Hepatocyte (in vitro differentiated cells): ENCODE data around the gene FRY. TPM values are rescaled to one million over a fixed set of nuclear protein-coding genes. Genes with fewer than 3 reads are reported as not detected.
"Not testable (repeated sequence)": the region's sequence is repeated elsewhere in the genome, so short reads cannot be mapped to it uniquely, and the experiment has no call there.

ENCODE experiments used
- DNase-seq: peaks from one replicate; pipeline ENCODE4 v3.0.0-alpha.2; 2016; ENCODE audit warnings: low spot score
- H2AFZ ChIP-seq: fragments of 200-600 bp; sonication (generic); 2 replicates; pipeline ENCODE4 v1.6.0; 2016; ENCODE audit warnings: antibody characterized with exemption, mild to moderate bottlenecking
- H3K27ac ChIP-seq: fragments of 200-600 bp; sonication (generic); 2 replicates; pipeline ENCODE4 v1.5.1; 2016; ENCODE audit warnings: mild to moderate bottlenecking
- H3K27me3 ChIP-seq: fragments of 200-600 bp; sonication (generic); 2 replicates; pipeline ENCODE4 v1.6.1; 2016
- H3K36me3 ChIP-seq: fragments of 200-600 bp; sonication (generic); replicated peaks from 2 replicates; pipeline ENCODE4 v1.5.1; 2016; ENCODE audit warnings: low read depth; ENCODE audit not compliant: insufficient read depth
- H3K4me1 ChIP-seq: fragments of 200-600 bp; sonication (generic); 2 replicates; pipeline ENCODE4 v1.5.1; 2016; ENCODE audit warnings: mild to moderate bottlenecking, moderate library complexity; ENCODE audit not compliant: insufficient read depth
- H3K4me2 ChIP-seq: fragments of 200-600 bp; sonication (generic); 2 replicates; pipeline ENCODE4 v1.6.0; 2016
- H3K4me3 ChIP-seq: fragments of 200-600 bp; sonication (generic); 2 replicates; pipeline ENCODE4 v1.5.1; 2016; ENCODE audit warnings: mild to moderate bottlenecking
- H3K79me2 ChIP-seq: fragments of 200-600 bp; sonication (generic); 2 replicates; pipeline ENCODE4 v1.6.0; 2017; ENCODE audit warnings: mild to moderate bottlenecking
- H3K9me2 ChIP-seq: fragments of 200-600 bp; sonication (generic); replicated peaks from 2 replicates; pipeline ENCODE4 v1.6.0; 2017; ENCODE audit warnings: mild to moderate bottlenecking; ENCODE audit not compliant: insufficient read depth
- H3K9me3 ChIP-seq: fragments of 200-600 bp; sonication (generic); 2 replicates; pipeline ENCODE4 v1.5.1; 2016; ENCODE audit warnings: low read depth, mild to moderate bottlenecking
- H4K20me1 ChIP-seq: fragments of 200-600 bp; sonication (generic); 2 replicates; pipeline ENCODE4 v1.6.0; 2016; ENCODE audit warnings: mild to moderate bottlenecking; ENCODE audit not compliant: insufficient read depth, poor library complexity, severe bottlenecking
- CTCF ChIP-seq: fragments of 200-600 bp; sonication (generic); IDR thresholded peaks from 2 replicates; pipeline ENCODE4 v1.5.1; 2016; ENCODE audit warnings: antibody characterized with exemption, mild to moderate bottlenecking; ENCODE audit not compliant: poor library complexity
- EZH2 ChIP-seq: fragments of 200-600 bp; sonication (generic); IDR thresholded peaks from 2 replicates; pipeline ENCODE4 v1.6.1; 2016; ENCODE audit warnings: antibody characterized with exemption, mild to moderate bottlenecking, borderline replicate concordance
- EZH2phosphoT487 ChIP-seq: fragments of 200-600 bp; sonication (generic); IDR thresholded peaks from one replicate; pipeline ENCODE4 v1.6.1; 2018; ENCODE audit warnings: antibody characterized with exemption, mild to moderate bottlenecking, low read depth, moderate library complexity; ENCODE audit not compliant: unreplicated experiment, severe bottlenecking
- WGBS: methylation state at CpG from one replicate; pipeline ENCODE4 v1.1.6; 2016; ENCODE audit warnings: low lambda C conversion rate; ENCODE audit errors: missing lambda C conversion rate; 5-methylcytosine and 5-hydroxymethylcytosine counted together
- polyA plus RNA-seq: library from polyadenylated mRNA; unstranded; fragments of >200 nt; fragmentation: Nextera tagmentation; extraction: Ambion mirVana; gene quantifications from 2 replicates; pipeline ENCODE4 v1.2.1, GENCODE V29; 2016
- total RNA-seq: library from RNA; depleted of rRNA; stranded (reverse); fragments of >200 nt; gene quantifications from 2 replicates; pipeline ENCODE4 v1.2.3, GENCODE V29; 2014

Gene FRY
- total and polyA plus RNA-seq, 2 experiments from 2014 or later, result 2.4 to 3.7 TPM

DNA sequence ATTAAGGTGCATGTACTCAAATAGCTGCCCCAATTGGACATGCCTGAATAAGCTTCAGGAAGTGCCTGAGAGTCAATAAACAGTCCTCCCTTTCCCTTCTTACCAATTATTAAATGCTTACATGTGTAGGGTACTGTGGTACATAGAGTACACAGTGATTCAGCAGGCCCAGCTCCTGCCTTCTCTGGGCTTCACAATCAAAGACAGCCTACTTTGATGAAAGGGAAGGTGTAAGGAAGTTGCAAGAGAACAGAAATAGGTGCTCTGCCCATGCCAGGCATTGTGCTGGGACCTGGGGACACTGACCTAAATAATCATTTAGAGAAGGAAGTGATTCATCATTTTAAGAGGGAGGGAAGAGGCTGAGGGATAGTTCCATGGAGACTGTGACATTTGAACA, 17.2 kb downstream of the FRY start:
- no peak overlapping the region for H3K4me3 ChIP-seq
- H4K20me1 ChIP-seq, result no peaks in the 10 kb centered on the region
- H3K79me2 ChIP-seq, result no peaks in the 10 kb centered on the region
- H3K36me3 ChIP-seq, result no peaks in the 10 kb centered on the region
- no peaks in the 10 kb centered on the region for H3K27me3 ChIP-seq
- TF ChIP-seq CTCF, result no peak
- no peak for TF ChIP-seq EZH2
- no peak for TF ChIP-seq EZH2phosphoT487
- no peaks in the 10 kb centered on the region for H3K9me2 ChIP-seq
- H3K4me2 ChIP-seq, result no peak overlapping the region
- H3K4me1 ChIP-seq, result peaks cover 8% of the 10 kb centered on the region
- H3K9me3 ChIP-seq, result no peaks in the 10 kb centered on the region
- no peak for DNase-seq
- no peak overlapping the region for H2AFZ ChIP-seq
- H3K27ac ChIP-seq, result no peak overlapping the region

GRCh38 chr13:32051156-32051555, 19.6 kb downstream of the FRY start:
- Histone ChIP-seq H3K9me2 (no peaks in the 10 kb centered on the region), H3K36me3 (no peaks in the 10 kb centered on the region), H3K4me3 (no peak overlapping the region), H3K9me3 (no peaks in the 10 kb centered on the region), H3K27ac (no peak overlapping the region), H3K79me2 (no peaks in the 10 kb centered on the region), H4K20me1 (no peaks in the 10 kb centered on the region), H2AFZ (no peak overlapping the region), H3K4me1 (peaks cover 7% of the 10 kb centered on the region), H3K27me3 (no peaks in the 10 kb centered on the region), H3K4me2 (no peak overlapping the region)
- TF ChIP-seq CTCF (no peak), EZH2phosphoT487 (no peak), EZH2 (no peak)
- 90% methylated on average over 4 of the region's 4 CpGs for WGBS
- no peak for DNase-seq

GRCh38 chr13:32056316-32056715, 24.7 kb downstream of the FRY start:
- H3K27ac ChIP-seq, result no peak overlapping the region
- no peaks in the 10 kb centered on the region for H3K79me2 ChIP-seq
- H3K36me3 ChIP-seq, result no peaks in the 10 kb centered on the region
- H3K4me1 ChIP-seq, result peaks cover 15% of the 10 kb centered on the region
- no peak overlapping the region for H3K4me3 ChIP-seq
- H4K20me1 ChIP-seq, result no peaks in the 10 kb centered on the region
- H3K9me3 ChIP-seq, result no peaks in the 10 kb centered on the region
- TF ChIP-seq CTCF, result no peak
- no peak for TF ChIP-seq EZH2
- TF ChIP-seq EZH2phosphoT487, result no peak
- H2AFZ ChIP-seq, result no peak overlapping the region
- H3K27me3 ChIP-seq, result no peaks in the 10 kb centered on the region
- H3K4me2 ChIP-seq, result no peak overlapping the region
- H3K9me2 ChIP-seq, result no peaks in the 10 kb centered on the region
- no peak for DNase-seq

GRCh38 chr13:32057325-32057724, 25.8 kb downstream of the FRY start:
- H3K27me3 ChIP-seq, H2AFZ ChIP-seq, DNase-seq, H4K20me1 ChIP-seq, H3K79me2 ChIP-seq, H3K4me2 ChIP-seq, H3K4me3 ChIP-seq, H3K36me3 ChIP-seq, H3K9me2 ChIP-seq, H3K9me3 ChIP-seq, H3K27ac ChIP-seq: not testable (repeated sequence)
- peaks cover 15% of the 10 kb centered on the region for H3K4me1 ChIP-seq
- WGBS, result over 99% methylated on average over 6 of the region's 6 CpGs
